Measurements from ENCODE around the gene PCNX3. TPM values are rescaled to one million over a fixed set of nuclear protein-coding genes. Genes with fewer than 3 reads are reported as not detected.
A peak's percentile ranks its signal among the peaks of the same experiment; 100 is the strongest.

The PCNX3 gene
- total and polyA plus RNA-seq, 2 of the 13 experiments (the other 11 are each of a cell fraction or from before 2014, with no cell fraction given), result 16.2 to 23.0 TPM

- TF ChIP-seq NCOR1 (IDR thresholded peaks at IDR 0.05; ENCODE audit: borderline replicate concordance, low read length) (no peak), MATR3 (CRISPR knock-in tag; IDR thresholded peaks at IDR 0.05) (no peak), ZNF407 (CRISPR knock-in tag; IDR thresholded peaks at IDR 0.05; ENCODE audit: not compliant biosample characterization) (no peak), NAIF1 (CRISPR knock-in tag; IDR thresholded peaks at IDR 0.05; ENCODE audit: borderline replicate concordance) (no peak), ZNF703 (CRISPR knock-in tag; IDR thresholded peaks at IDR 0.05; ENCODE audit: borderline replicate concordance) (no peak), ZBTB21 (CRISPR knock-in tag; IDR thresholded peaks at IDR 0.05) (no peak), ZBTB14 (CRISPR knock-in tag; IDR thresholded peaks at IDR 0.05) (no peak), HNRNPL (IDR thresholded peaks at IDR 0.05; ENCODE audit: low read depth, low read length) (no peak), ZNF569 (CRISPR knock-in tag; IDR thresholded peaks at IDR 0.05; ENCODE audit: borderline replicate concordance) (no peak), TCF7L2 (IDR thresholded peaks at IDR 0.05; ENCODE audit: low read depth, low read length) (no peak), HMGA1 (CRISPR knock-in tag; conservative IDR thresholded peaks at IDR 0.05) (no peak), XRCC5 (optimal IDR thresholded peaks at IDR 0.05; ENCODE audit: low read length) (no peak), SMC3 (IDR thresholded peaks at IDR 0.05; ENCODE audit: low read length) (peak; percentile 40; the same call in 1 of the 2 replicates), ZXDC (CRISPR knock-in tag; IDR thresholded peaks at IDR 0.05) (no peak), HNF4G (IDR thresholded peaks at IDR 0.05; ENCODE audit: borderline replicate concordance, low read depth, low read length) (no peak), HNF4G (CRISPR knock-in tag; IDR thresholded peaks at IDR 0.05; ENCODE audit: borderline replicate concordance, low read depth) (no peak)
Measured at GRCh38 chr11:65588199-65589054, 27.1 kb upstream of the PCNX3 start (continued).
